Stimulated activated CD4-positive, alpha-beta T cell treated with anti-CD3 and anti-CD28 coated beads, Interleukin-12 subunit alpha, Interleukin-12 subunit beta, amount 100 ng/mL, for 48 hours (primary cell): ENCODE measurements around the gene LCE3B.
"Not testable (repeated sequence)": the region's sequence is repeated elsewhere in the genome, so short reads cannot be mapped to it uniquely, and the experiment has no call there.

Source experiments
- DNase-seq, 3 donors: peaks; one replicate each; pipeline ENCODE4 v3.0.0-alpha.2; 2020; ENCODE audit warnings: low read depth in 2 of 3, low spot score in 1 of 3

Gene LCE3B, protein sequence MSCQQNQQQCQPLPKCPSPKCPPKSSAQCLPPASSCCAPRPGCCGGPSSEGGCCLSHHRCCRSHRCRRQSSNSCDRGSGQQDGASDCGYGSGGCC

DNA sequence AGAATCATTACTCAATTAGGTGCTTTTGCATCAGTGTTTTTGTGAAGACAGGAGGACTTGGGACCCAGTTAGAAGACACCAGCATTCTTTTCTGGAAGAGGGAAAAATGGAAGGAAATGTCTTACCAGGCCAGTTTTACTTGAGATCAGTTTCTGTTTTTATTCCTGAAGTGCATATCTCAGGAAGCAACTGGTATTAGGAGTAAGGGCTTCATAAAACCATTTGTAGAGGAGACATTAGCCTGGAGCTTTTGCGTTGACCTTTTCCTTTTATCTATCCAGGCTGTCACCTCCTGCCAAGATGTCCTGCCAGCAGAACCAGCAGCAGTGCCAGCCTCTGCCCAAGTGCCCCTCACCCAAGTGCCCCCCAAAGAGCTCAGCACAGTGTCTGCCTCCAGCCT, at the start of gene LCE3B:
LCE3B (plus strand) TSS at position 301 of the 400 bp plus-strand sequence; CDS start at position 301, 0 bp downstream.
- no peak for DNase-seq

DNA sequence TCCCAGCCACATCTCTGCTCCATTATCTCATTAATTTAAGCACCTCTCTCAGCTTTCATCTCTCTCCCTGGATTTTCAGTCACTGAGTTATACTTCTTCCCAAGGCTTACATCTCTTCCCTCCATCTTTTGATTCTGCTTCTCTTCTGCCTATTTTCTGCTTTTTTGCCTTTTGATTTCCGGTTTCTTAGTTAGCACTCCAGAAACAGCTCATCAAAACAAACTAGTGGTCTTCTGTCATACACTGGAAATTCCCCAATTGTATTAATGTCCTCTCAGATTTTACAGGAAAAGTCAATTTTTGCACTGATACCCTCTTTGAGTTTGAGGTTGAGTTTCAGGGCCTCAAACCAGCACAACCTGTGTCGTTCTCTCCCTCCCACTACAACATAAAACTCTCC, 48.5 kb upstream of the LCE3B start:
- no peak for DNase-seq

- DNase-seq: no peak
These were observed 47.9 kb upstream of the LCE3B start for GRCh38 chr1:152565535-152566215.

- no peak for DNase-seq
These were observed 46.9 kb upstream of the LCE3B start, which contains the start of gene LCE3E for GRCh38 chr1:152566681-152567080. Gene LCE3E (minus strand): TSS chr1:152566780. CDS start chr1:152566208, 572 bp downstream.

GRCh38 chr1:152577168-152577567, 36.4 kb upstream of the LCE3B start:
- no peak for DNase-seq

DNA sequence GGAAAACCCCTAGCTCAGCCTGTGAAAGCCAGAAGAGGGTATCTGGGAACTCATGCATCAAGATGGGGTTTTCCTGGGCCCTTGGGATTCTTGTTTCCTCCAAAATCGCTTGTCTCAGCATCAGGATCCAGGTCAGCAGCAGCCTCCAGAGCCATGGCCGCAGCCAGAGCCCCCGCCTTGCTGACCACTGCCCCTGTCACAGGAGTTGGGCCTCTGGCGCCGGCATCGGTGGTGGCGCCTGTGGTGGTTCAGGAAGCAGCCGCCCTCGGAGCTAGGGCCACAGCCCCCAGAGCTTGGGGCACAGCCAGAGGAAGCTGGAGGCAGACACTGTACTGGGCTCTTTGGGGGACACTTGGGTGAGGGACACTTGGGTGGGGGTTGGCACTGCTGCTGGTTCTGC, 34.1 kb upstream of the LCE3B start:
- DNase-seq: not testable (repeated sequence)

DNA sequence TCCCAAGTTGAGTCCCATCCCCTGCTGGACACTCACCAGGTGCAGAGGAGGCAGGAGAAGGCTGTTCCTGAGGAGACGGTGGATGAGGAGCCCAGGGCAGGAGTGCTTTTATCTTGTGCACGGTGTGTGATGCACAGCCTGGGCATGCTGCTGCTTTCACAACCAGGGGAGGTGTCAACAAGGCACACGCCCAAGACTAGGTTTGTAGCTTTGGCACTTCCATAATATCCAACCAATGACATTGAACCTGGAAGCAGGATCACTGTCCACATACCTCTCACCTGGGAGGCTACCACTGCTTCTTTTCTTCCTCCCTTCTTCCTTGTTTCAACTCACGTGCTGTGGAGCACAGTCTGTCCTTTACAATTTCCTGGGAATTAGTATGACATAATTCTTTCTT, 33.2 kb upstream of the LCE3B start, which contains the start of gene LCE3D:
LCE3D (minus strand) TSS at position 84 of the 400 bp plus-strand sequence. CDS start 580 bp downstream, outside the sequence.
- DNase-seq: no peak

- no peak for DNase-seq
These were observed 31.0 kb upstream of the LCE3B start for GRCh38 chr1:152582647-152583046.

DNA sequence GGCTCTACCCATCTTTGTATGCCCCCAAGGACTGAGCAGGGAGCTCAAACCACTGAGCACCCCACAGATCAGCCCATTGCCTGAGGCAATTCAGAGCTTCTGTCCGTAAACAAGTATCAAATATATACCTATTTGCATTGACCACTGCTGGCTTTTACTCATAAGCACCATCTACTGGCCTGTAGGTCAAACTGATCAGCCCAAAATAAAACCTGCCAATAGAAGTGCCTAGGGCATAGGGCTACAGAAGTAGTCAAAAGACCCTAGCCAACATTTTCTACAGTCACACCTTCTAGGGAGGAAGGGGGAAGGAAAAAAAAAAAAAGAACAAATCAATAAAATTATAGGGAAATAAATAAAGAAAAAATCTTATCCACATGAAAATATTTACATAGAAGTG, 28.0 kb upstream of the LCE3B start:
- DNase-seq: no peak

GRCh38 chr1:152596986-152597385, 16.6 kb upstream of the LCE3B start:
- no peak for DNase-seq

- DNase-seq: no peak
These were observed 13.7 kb upstream of the LCE3B start, which contains the start of gene LCE3C for GRCh38 chr1:152599934-152600333. Gene LCE3C (plus strand): TSS chr1:152600234. CDS start chr1:152600732, 498 bp downstream.

DNA sequence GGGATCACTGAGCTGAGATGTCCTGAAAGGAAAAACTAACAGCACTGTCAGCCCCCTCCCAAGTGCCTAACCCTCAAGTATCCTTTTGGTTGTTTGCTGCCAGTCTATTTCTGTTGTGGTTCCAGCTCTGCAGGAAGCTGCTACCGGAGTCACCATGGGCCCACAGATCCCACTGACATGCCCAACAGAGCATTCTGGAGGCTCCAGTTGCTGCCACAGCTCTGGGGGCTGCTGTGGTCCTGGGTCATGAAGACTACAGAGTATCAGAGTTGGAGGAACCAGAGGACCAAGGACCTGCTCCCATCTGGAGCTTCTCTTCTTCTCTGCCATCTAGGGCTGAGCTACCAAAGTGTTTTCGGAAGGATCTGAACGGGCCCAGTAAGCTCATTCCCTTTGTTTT, 8.4 kb downstream of the LCE3B start:
- no peak for DNase-seq

GRCh38 chr1:152622803-152623202, 9.2 kb downstream of the LCE3B start, which contains the start of gene LCE3A:
Gene LCE3A (minus strand): TSS chr1:152623103. CDS start chr1:152623103, 0 bp downstream.
- DNase-seq: no peak

GRCh38 chr1:152623203-152623844, 9.7 kb downstream of the LCE3B start:
- peak; percentile 3 to 23 (median 15) for DNase-seq

DNA sequence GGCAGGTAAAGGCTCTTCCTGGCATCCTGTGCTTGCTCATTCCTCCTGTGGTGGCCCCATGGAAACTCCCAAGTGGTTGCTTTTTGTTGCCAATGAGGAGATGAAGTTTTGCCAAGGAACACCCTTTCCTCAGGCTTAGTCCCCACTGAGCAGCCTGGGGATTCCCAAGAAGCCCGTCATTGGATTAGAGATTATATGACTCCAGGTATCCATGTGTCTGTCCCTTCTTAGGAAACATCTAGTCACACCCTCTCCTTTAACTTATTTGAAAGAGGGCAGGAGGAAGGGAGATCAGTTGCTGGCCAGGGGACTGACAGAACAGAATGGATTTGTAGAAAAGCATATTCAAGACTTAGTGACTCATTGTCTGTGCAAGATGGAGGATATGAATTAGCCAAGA, 13.1 kb downstream of the LCE3B start:
- DNase-seq: no peak

DNA sequence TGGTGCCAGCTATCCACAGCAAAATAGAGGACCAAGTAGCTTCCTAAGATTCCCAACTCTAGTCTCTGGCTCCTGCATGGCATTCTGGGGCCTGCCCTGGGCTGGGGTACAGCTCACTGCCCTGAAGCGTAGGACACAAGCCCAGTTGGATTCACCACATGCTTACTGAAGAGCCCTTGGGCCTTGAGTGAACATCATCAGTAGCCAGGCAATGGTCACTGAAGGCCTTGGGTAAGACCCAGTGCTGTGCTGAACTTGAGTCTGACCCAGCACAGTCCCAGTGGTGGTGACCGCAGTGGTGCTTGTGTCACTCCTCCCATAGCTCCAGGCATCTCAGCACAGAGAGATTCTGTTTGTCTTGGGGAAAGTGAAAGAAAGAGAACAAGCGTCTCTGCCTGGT, 17.0 kb downstream of the LCE3B start:
- DNase-seq: no peak

DNA sequence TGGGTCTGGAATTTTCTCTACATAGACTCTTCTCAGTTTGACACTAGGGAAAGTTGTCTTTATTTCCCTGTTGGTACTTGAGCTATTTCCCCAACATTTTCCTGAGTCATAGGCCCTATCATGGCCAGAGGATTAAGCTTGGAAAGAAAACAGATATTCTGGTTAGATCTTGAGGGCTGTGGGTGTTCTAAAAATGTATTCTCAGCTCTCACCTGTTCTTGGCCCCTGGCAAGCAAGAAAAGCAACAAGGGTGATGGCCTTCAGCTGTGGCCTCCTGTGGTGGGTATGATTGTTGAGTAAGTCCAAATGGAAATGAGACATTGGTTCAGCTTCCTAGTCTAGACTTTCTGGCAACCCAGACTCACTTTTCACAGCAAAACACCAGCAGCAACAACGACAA, 26.7 kb downstream of the LCE3B start:
- DNase-seq: no peak

DNA sequence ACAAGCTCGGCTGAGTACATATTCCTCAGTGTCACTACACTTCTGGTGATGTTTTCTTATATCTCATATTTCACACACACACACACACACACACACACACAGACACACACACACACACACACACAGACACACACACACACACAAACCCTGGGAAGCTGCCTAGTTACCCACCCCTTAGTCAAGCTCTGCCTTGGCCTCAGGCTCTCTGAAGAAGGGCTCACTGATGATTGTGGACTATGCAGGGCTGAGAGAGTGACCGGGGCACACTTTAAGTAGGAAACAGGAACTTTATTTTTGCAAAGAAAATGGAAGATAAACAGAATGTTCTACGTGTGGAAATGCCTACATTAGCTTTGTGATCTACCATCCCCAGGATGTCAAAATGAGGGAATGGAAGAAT, 30.3 kb downstream of the LCE3B start:
- DNase-seq: no peak

DNA sequence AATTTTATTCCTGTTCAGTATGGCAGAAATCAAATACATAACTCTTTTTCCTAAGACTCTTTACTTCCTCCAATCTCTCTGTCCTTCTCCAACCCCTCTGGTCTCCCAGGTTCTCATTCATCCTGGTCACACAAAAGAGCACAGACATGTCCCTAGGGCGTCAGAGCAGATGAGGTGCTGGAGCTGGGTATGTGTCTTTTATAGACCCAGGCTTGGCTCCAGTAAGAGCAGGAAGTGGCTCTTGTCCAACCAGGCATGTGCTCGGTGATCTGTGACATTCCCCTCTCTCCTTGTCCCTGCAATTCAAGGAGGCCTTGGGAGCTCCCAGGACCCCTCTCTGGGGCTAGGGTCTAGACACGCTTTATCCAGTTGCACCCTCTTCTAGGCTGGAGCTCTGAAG, 31.5 kb downstream of the LCE3B start:
- no peak for DNase-seq

- no peak for DNase-seq
These were observed 33.0 kb downstream of the LCE3B start for GRCh38 chr1:152646656-152647055.

- peak; percentile 15 to 71 (median 41) for DNase-seq
These were observed 40.5 kb downstream of the LCE3B start for GRCh38 chr1:152654110-152654509.

DNA sequence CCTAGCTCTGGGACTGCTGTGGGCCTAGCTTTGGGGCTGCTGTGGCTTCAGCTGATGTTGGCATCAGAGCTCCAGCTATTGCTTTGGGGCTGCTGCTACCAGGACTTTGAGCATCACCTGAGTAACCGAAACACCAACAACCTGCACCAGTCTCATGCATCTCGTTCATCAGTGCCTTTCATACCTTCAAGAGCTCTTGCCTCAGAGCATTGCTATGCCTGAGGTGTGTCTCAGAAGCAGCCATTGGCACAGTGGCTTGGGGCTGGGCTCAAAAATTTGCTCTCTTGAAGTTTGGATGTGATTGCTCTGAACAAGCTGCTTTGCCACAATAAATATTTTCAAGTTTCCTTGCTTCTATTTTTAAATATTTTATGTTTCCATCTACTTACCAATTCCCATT, 42.8 kb downstream of the LCE3B start:
- no peak for DNase-seq
